AG04449 (cell line): Measurements from ENCODE around the gene KCNK15.

Experiments used
- CTCF ChIA-PET: fragments of 350-600 bp; formaldehyde crosslinking; extraction: SDS; loops from one replicate; lab custom pipeline; 2021; ENCODE audit warnings: antibody characterized with exemption; lab: Yijun Ruan, JAX
- POLR2A ChIA-PET: fragments of 400-600, 350-600 bp; formaldehyde crosslinking; extraction: SDS; loops from one replicate; lab custom pipeline; 2020; ENCODE audit warnings: antibody characterized with exemption, inconsistent platforms; lab: Yijun Ruan, JAX
- DNase-seq: peaks from one replicate; pipeline ENCODE4 v3.0.0-alpha.2; 2010; ENCODE audit warnings: low read depth, low spot score
- H3K4me3 ChIP-seq: 2 replicates; pipeline ENCODE4 v1.5.1; 2011; ENCODE audit warnings: low read depth, mild to moderate bottlenecking, control low read depth, low read length
- TF ChIP-seq, protein P1 (sequence below): IDR thresholded peaks from one replicate; pipeline ENCODE4 v1.5.1; 2011; ENCODE audit warnings: mild to moderate bottlenecking, moderate library complexity, low read length, control low read depth, inconsistent platforms; ENCODE audit not compliant: insufficient read depth; ENCODE audit errors: missing control alignments

Gene KCNK15

GRCh38 chr20:44799691-44800090 lies 54.0 kb downstream of the KCNK15 start:
- no peak for DNase-seq
- TF ChIP-seq, protein P1, sequence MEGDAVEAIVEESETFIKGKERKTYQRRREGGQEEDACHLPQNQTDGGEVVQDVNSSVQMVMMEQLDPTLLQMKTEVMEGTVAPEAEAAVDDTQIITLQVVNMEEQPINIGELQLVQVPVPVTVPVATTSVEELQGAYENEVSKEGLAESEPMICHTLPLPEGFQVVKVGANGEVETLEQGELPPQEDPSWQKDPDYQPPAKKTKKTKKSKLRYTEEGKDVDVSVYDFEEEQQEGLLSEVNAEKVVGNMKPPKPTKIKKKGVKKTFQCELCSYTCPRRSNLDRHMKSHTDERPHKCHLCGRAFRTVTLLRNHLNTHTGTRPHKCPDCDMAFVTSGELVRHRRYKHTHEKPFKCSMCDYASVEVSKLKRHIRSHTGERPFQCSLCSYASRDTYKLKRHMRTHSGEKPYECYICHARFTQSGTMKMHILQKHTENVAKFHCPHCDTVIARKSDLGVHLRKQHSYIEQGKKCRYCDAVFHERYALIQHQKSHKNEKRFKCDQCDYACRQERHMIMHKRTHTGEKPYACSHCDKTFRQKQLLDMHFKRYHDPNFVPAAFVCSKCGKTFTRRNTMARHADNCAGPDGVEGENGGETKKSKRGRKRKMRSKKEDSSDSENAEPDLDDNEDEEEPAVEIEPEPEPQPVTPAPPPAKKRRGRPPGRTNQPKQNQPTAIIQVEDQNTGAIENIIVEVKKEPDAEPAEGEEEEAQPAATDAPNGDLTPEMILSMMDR, result no peak
- ChIA-PET CTCF (interaction anchor here (1.1 to 1.2 kb wide), 2 partner anchors 10 to 52 kb away, joined by 4 to 5 read pairs; no protein-coding TSS in a partner anchor), POLR2A (no interaction called here)
- no peak overlapping the region for H3K4me3 ChIP-seq

- CTCF ChIA-PET, result interaction anchor here (1.1 to 1.7 kb wide), 3 partner anchors 9 to 53 kb away, joined by 4 to 5 read pairs (median 5); no protein-coding TSS in a partner anchor
- H3K4me3 ChIP-seq, result no peak overlapping the region
- no peak for DNase-seq
- POLR2A ChIA-PET, result no interaction called here
- TF ChIP-seq, protein P1, result no peak
These were observed 54.9 kb downstream of the KCNK15 start for GRCh38 chr20:44800391-44801046.
